Stomach smooth muscle (tissue), 2 donors: ENCODE measurements around the gene OTUD6A.

Experiments
- H3K27ac ChIP-seq: one replicate; pipeline ENCODE4 v1.7.0; 2013; ENCODE audit warnings: mild to moderate bottlenecking, low read length, inconsistent platforms
- H3K27me3 ChIP-seq, 2 donors: one replicate each; pipeline ENCODE4 v1.7.0; 2013; ENCODE audit warnings: low read length in 2 of 2; ENCODE audit not compliant: insufficient read depth in 2 of 2, control insufficient read depth in 1 of 2
- H3K36me3 ChIP-seq, 2 donors: one replicate each; pipeline ENCODE4 v1.7.0; 2013; ENCODE audit warnings: low read length in 2 of 2; ENCODE audit not compliant: control insufficient read depth in 2 of 2, insufficient read depth in 2 of 2
- H3K4me1 ChIP-seq: one replicate; pipeline ENCODE4 v1.7.0; 2013; ENCODE audit warnings: low read length; ENCODE audit not compliant: control insufficient read depth, insufficient read depth
- H3K4me3 ChIP-seq, 2 donors: one replicate each; pipeline ENCODE4 v1.7.0; 2013; ENCODE audit warnings: low read length in 2 of 2
- H3K9ac ChIP-seq, 2 donors: one replicate each; pipeline ENCODE4 v1.7.0; 2013; ENCODE audit warnings: low read length in 2 of 2, mild to moderate bottlenecking in 1 of 2
- H3K9me3 ChIP-seq, 2 donors: one replicate each; pipeline ENCODE4 v1.7.0; 2013; ENCODE audit warnings: low read length in 2 of 2; ENCODE audit not compliant: control insufficient read depth in 2 of 2
- donor health status: healthy.
- donor health status: Pancreatic carcinoma.

OTUD6A gene

GRCh38 chrX:70032792-70033191, 29.5 kb upstream of the OTUD6A start:
- Histone ChIP-seq H3K9ac (no peak overlapping the region), H3K36me3 (no peaks in the 10 kb centered on the region), H3K4me1 (peaks cover 7% of the 10 kb centered on the region), H3K27ac (no peak overlapping the region), H3K9me3 (no peaks in the 10 kb centered on the region), H3K4me3 (no peak overlapping the region), H3K27me3 (peaks cover 0 to 23% of the 10 kb centered on the region in 2 donors)

GRCh38 chrX:70033348-70034051, 28.8 kb upstream of the OTUD6A start:
- Histone ChIP-seq H3K9me3 (no peaks in the 10 kb centered on the region), H3K36me3 (no peaks in the 10 kb centered on the region), H3K4me1 (peaks cover 7% of the 10 kb centered on the region), H3K4me3 (no peak overlapping the region), H3K9ac (no peak overlapping the region), H3K27ac (no peak overlapping the region), H3K27me3 (peaks cover 0 to 22% of the 10 kb centered on the region in 2 donors)

- Histone ChIP-seq H3K27ac (no peak overlapping the region), H3K27me3 (peaks cover 0 to 17% of the 10 kb centered on the region in 2 donors), H3K9me3 (no peaks in the 10 kb centered on the region), H3K36me3 (no peaks in the 10 kb centered on the region), H3K4me3 (no peak overlapping the region), H3K4me1 (peaks cover 7% of the 10 kb centered on the region), H3K9ac (no peak overlapping the region)
Measured at GRCh38 chrX:70034646-70035045, 27.6 kb upstream of the OTUD6A start.

- no peak overlapping the region for H3K9ac ChIP-seq
- no peak overlapping the region for H3K4me3 ChIP-seq
- H3K27ac ChIP-seq, result no peak overlapping the region
- H3K36me3 ChIP-seq, result no peaks in the 10 kb centered on the region
- H3K27me3 ChIP-seq, result peaks cover 0 to 15% of the 10 kb centered on the region in 2 donors
- no peaks in the 10 kb centered on the region for H3K4me1 ChIP-seq
- H3K9me3 ChIP-seq, result no peaks in the 10 kb centered on the region
Measured at GRCh38 chrX:70038515-70038914, 23.7 kb upstream of the OTUD6A start.

GRCh38 chrX:70038951-70039350, 23.3 kb upstream of the OTUD6A start:
- no peaks in the 10 kb centered on the region for H3K4me1 ChIP-seq
- H3K27ac ChIP-seq, result no peak overlapping the region
- no peak overlapping the region for H3K4me3 ChIP-seq
- no peak overlapping the region for H3K9ac ChIP-seq
- H3K9me3 ChIP-seq, result no peaks in the 10 kb centered on the region
- H3K36me3 ChIP-seq, result no peaks in the 10 kb centered on the region
- H3K27me3 ChIP-seq, result peaks cover 0 to 15% of the 10 kb centered on the region in 2 donors

- Histone ChIP-seq H3K9ac (no peak overlapping the region), H3K27me3 (peaks cover 0 to 23% of the 10 kb centered on the region in 2 donors), H3K4me3 (no peak overlapping the region), H3K27ac (no peak overlapping the region), H3K9me3 (no peaks in the 10 kb centered on the region), H3K36me3 (no peaks in the 10 kb centered on the region), H3K4me1 (no peaks in the 10 kb centered on the region)
Measured at GRCh38 chrX:70039758-70040157, 22.5 kb upstream of the OTUD6A start.

GRCh38 chrX:70041993-70042392, 20.3 kb upstream of the OTUD6A start:
- H3K9me3 ChIP-seq, result no peaks in the 10 kb centered on the region
- no peak overlapping the region for H3K9ac ChIP-seq
- no peak overlapping the region for H3K27ac ChIP-seq
- H3K4me1 ChIP-seq, result no peaks in the 10 kb centered on the region
- H3K27me3 ChIP-seq, result peaks cover 0 to 17% of the 10 kb centered on the region in 2 donors
- no peak overlapping the region for H3K4me3 ChIP-seq
- no peaks in the 10 kb centered on the region for H3K36me3 ChIP-seq

- Histone ChIP-seq H3K9me3 (no peaks in the 10 kb centered on the region), H3K27me3 (peaks cover 0 to 15% of the 10 kb centered on the region in 2 donors), H3K27ac (no peak overlapping the region), H3K4me1 (no peaks in the 10 kb centered on the region), H3K9ac (no peak overlapping the region), H3K36me3 (no peaks in the 10 kb centered on the region), H3K4me3 (no peak overlapping the region)
Measured at GRCh38 chrX:70042399-70043371, 19.6 kb upstream of the OTUD6A start.

GRCh38 chrX:70043685-70044084, 18.6 kb upstream of the OTUD6A start:
- Histone ChIP-seq H3K9ac (no peak overlapping the region), H3K27me3 (peaks cover 0 to 17% of the 10 kb centered on the region in 2 donors), H3K4me1 (no peaks in the 10 kb centered on the region), H3K36me3 (no peaks in the 10 kb centered on the region), H3K9me3 (no peaks in the 10 kb centered on the region), H3K27ac (no peak overlapping the region), H3K4me3 (no peak overlapping the region)

GRCh38 chrX:70044541-70045245, 17.6 kb upstream of the OTUD6A start:
- peaks cover 0 to 22% of the 10 kb centered on the region in 2 donors for H3K27me3 ChIP-seq
- H3K4me3 ChIP-seq, result no peak overlapping the region
- no peaks in the 10 kb centered on the region for H3K36me3 ChIP-seq
- no peak overlapping the region for H3K27ac ChIP-seq
- H3K9me3 ChIP-seq, result no peaks in the 10 kb centered on the region
- no peak overlapping the region for H3K9ac ChIP-seq
- no peaks in the 10 kb centered on the region for H3K4me1 ChIP-seq
